ENCODE data around the gene HRH1. TPM values are rescaled to one million over a fixed set of nuclear protein-coding genes. Genes with fewer than 3 reads are reported as not detected.
A peak's percentile ranks its signal among the peaks of the same experiment; 100 is the strongest.

HRH1 gene
- total RNA-seq, 1 donor: 9.8 TPM

- no peaks in the 10 kb centered on the region for H3K27me3 ChIP-seq (ENCODE audit: insufficient read depth, low read length)
- H4K20me1 ChIP-seq (ENCODE audit: insufficient read depth, low read length): peaks cover 6% of the 10 kb centered on the region
- H3K4me2 ChIP-seq (ENCODE audit: insufficient read depth, low read length): peak overlapping the region; percentile 99
- TF ChIP-seq, protein P1, sequence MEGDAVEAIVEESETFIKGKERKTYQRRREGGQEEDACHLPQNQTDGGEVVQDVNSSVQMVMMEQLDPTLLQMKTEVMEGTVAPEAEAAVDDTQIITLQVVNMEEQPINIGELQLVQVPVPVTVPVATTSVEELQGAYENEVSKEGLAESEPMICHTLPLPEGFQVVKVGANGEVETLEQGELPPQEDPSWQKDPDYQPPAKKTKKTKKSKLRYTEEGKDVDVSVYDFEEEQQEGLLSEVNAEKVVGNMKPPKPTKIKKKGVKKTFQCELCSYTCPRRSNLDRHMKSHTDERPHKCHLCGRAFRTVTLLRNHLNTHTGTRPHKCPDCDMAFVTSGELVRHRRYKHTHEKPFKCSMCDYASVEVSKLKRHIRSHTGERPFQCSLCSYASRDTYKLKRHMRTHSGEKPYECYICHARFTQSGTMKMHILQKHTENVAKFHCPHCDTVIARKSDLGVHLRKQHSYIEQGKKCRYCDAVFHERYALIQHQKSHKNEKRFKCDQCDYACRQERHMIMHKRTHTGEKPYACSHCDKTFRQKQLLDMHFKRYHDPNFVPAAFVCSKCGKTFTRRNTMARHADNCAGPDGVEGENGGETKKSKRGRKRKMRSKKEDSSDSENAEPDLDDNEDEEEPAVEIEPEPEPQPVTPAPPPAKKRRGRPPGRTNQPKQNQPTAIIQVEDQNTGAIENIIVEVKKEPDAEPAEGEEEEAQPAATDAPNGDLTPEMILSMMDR (IDR thresholded peaks at IDR 0.05; ENCODE audit: extremely low read depth, low read depth, low read length): no peak
- no peaks in the 10 kb centered on the region for H3K9me3 ChIP-seq (ENCODE audit: low read depth, low read length)
- H3K4me3 ChIP-seq (ENCODE audit: insufficient read depth, low read length): peak overlapping the region; percentile 80
- H3K27ac ChIP-seq (ENCODE audit: low read depth, low read length): no peak overlapping the region
- no peak for DNase-seq (ENCODE audit: insufficient read length, low spot score, missing footprints)
- no peak overlapping the region for H2AFZ ChIP-seq (ENCODE audit: low read length)
- no peaks in the 10 kb centered on the region for H3K36me3 ChIP-seq (ENCODE audit: insufficient read depth, low read length)
- H3K4me1 ChIP-seq (ENCODE audit: insufficient read depth, low read length): peaks cover 19% of the 10 kb centered on the region
- H3K79me2 ChIP-seq (ENCODE audit: insufficient read depth, low read length): peaks cover 44% of the 10 kb centered on the region
Observed at GRCh38 chr3:11156026-11156410, 1.7 kb downstream of the HRH1 start.

DNA sequence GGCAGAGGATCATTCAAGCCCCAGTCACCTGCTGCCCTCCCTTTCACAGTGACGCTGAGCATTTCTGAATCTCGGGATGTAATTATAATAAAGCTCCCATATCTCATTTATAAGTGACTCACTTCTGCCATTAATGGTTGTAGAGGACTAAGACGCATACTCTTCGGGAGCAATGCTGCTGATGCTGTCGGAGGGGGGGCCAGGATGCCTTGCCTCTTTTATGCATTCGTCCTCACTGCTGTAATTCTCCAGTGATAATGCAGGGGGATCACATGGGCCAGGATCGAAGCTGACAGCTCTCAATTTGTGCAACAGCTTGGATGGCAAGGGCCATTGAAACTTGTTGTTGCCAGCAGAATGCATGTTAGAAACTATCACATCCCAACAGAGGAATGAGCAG is 3.1 kb downstream of the HRH1 start:
- no peaks in the 10 kb centered on the region for H3K27me3 ChIP-seq (ENCODE audit: insufficient read depth, low read length)
- no peak overlapping the region for H3K4me2 ChIP-seq (ENCODE audit: insufficient read depth, low read length)
- H4K20me1 ChIP-seq (ENCODE audit: insufficient read depth, low read length): peaks cover 7% of the 10 kb centered on the region
- H3K9me3 ChIP-seq (ENCODE audit: low read depth, low read length): no peaks in the 10 kb centered on the region
- TF ChIP-seq, protein P1 (IDR thresholded peaks at IDR 0.05; ENCODE audit: extremely low read depth, low read depth, low read length): no peak
- no peak overlapping the region for H3K4me3 ChIP-seq (ENCODE audit: insufficient read depth, low read length)
- no peak overlapping the region for H3K27ac ChIP-seq (ENCODE audit: low read depth, low read length)
- DNase-seq (ENCODE audit: insufficient read length, low spot score, missing footprints): no peak
- H3K79me2 ChIP-seq (ENCODE audit: insufficient read depth, low read length): peaks cover 58% of the 10 kb centered on the region
- H3K4me1 ChIP-seq (ENCODE audit: insufficient read depth, low read length): peaks cover 19% of the 10 kb centered on the region
- no peaks in the 10 kb centered on the region for H3K36me3 ChIP-seq (ENCODE audit: insufficient read depth, low read length)
- H2AFZ ChIP-seq (ENCODE audit: low read length): no peak overlapping the region

DNA sequence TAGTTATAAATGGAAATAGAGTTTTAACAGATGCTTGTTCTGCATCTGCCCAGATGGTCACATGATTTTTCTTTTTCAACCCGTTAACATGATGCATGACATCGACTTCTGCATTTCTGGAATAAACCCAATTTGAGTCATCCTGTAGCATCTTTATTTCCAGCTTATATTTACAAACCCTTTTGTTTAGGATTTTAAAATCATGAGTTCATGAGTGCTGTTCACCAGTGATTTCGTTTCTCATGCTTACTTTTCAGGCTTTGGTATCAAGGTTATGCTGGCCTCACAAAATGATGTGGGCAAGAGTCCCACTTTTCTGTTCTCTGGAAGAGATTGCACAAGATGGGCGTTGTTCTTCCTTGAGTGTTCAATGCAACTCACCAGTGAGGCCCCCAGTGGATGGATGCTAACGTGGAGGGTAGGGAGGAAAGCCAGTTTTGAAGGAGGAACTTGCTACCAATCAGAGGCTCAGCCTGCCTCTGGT is 5.2 kb downstream of the HRH1 start:
- Histone ChIP-seq H3K4me2 (ENCODE audit: insufficient read depth, low read length) (peak overlapping the region; percentile 61), H3K79me2 (ENCODE audit: insufficient read depth, low read length) (peaks cover 76% of the 10 kb centered on the region), H3K36me3 (ENCODE audit: insufficient read depth, low read length) (no peaks in the 10 kb centered on the region), H3K27ac (ENCODE audit: low read depth, low read length) (peak overlapping the region; percentile 74), H3K4me3 (ENCODE audit: insufficient read depth, low read length) (no peak overlapping the region), H3K27me3 (ENCODE audit: insufficient read depth, low read length) (no peaks in the 10 kb centered on the region), H2AFZ (ENCODE audit: low read length) (no peak overlapping the region), H3K9me3 (ENCODE audit: low read depth, low read length) (no peaks in the 10 kb centered on the region), H3K4me1 (ENCODE audit: insufficient read depth, low read length) (peaks cover 16% of the 10 kb centered on the region), H4K20me1 (ENCODE audit: insufficient read depth, low read length) (peaks cover 20% of the 10 kb centered on the region)
- TF ChIP-seq, protein P1 (IDR thresholded peaks at IDR 0.05; ENCODE audit: extremely low read depth, low read depth, low read length): peak; percentile 9
- peak; percentile 91 for DNase-seq (ENCODE audit: insufficient read length, low spot score, missing footprints)

GRCh38 chr3:11161666-11162065 is 7.4 kb downstream of the HRH1 start:
- no peak for DNase-seq (ENCODE audit: insufficient read length, low spot score, missing footprints)
- Histone ChIP-seq H3K79me2 (ENCODE audit: insufficient read depth, low read length) (peaks cover 73% of the 10 kb centered on the region), H3K4me3 (ENCODE audit: insufficient read depth, low read length) (no peak overlapping the region), H3K4me2 (ENCODE audit: insufficient read depth, low read length) (no peak overlapping the region), H3K36me3 (ENCODE audit: insufficient read depth, low read length) (no peaks in the 10 kb centered on the region), H3K4me1 (ENCODE audit: insufficient read depth, low read length) (peaks cover 11% of the 10 kb centered on the region), H3K9me3 (ENCODE audit: low read depth, low read length) (no peaks in the 10 kb centered on the region), H4K20me1 (ENCODE audit: insufficient read depth, low read length) (peaks cover 16% of the 10 kb centered on the region), H2AFZ (ENCODE audit: low read length) (no peak overlapping the region), H3K27ac (ENCODE audit: low read depth, low read length) (no peak overlapping the region), H3K27me3 (ENCODE audit: insufficient read depth, low read length) (no peaks in the 10 kb centered on the region)
- TF ChIP-seq, protein P1 (IDR thresholded peaks at IDR 0.05; ENCODE audit: extremely low read depth, low read depth, low read length): no peak

Measured in osteoblast (primary cell).